HEK293T (cell line): ENCODE measurements around the gene MGLL.

Experiments
- ARNT ChIP-seq: fragments of 450-650 bp; IDR thresholded peaks from 2 replicates; pipeline ENCODE4 v1.6.1; 2017; ENCODE audit warnings: mild to moderate bottlenecking
- BHLHE40 ChIP-seq: fragments of 450-650 bp; IDR thresholded peaks from 2 replicates; pipeline ENCODE4 v1.6.1; 2016; ENCODE audit warnings: mild to moderate bottlenecking, moderate library complexity, borderline replicate concordance
- ELF4 ChIP-seq: fragments of 450-650 bp; IDR thresholded peaks from 2 replicates; pipeline ENCODE4 v1.6.1; 2017; ENCODE audit warnings: antibody characterized with exemption
- FOXA1 ChIP-seq: fragments of 450-650 bp; IDR thresholded peaks from 2 replicates; pipeline ENCODE4 v1.6.1; 2016; ENCODE audit warnings: mild to moderate bottlenecking
- FOXK2 ChIP-seq: fragments of 450-650 bp; IDR thresholded peaks from 2 replicates; pipeline ENCODE4 v1.6.1; 2016; ENCODE audit warnings: mild to moderate bottlenecking
- FOXM1 ChIP-seq: fragments of 450-650 bp; IDR thresholded peaks from 2 replicates; pipeline ENCODE4 v1.6.1; 2017; ENCODE audit warnings: mild to moderate bottlenecking, borderline replicate concordance
- HDGF ChIP-seq: fragments of 450-650 bp; IDR thresholded peaks from 2 replicates; pipeline ENCODE4 v1.6.1; 2017; ENCODE audit warnings: antibody characterized with exemption, borderline replicate concordance
- PKNOX1 ChIP-seq: fragments of 450-650 bp; IDR thresholded peaks from 2 replicates; pipeline ENCODE4 v1.6.1; 2016
- SUZ12 ChIP-seq: fragments of 450-650 bp; IDR thresholded peaks from 2 replicates; pipeline ENCODE4 v1.6.1; 2016; ENCODE audit warnings: mild to moderate bottlenecking
- TARDBP ChIP-seq: fragments of 450-650 bp; IDR thresholded peaks from 2 replicates; pipeline ENCODE4 v1.6.1; 2016
- ZNF384 ChIP-seq: fragments of 450-650 bp; IDR thresholded peaks from 2 replicates; pipeline ENCODE4 v1.6.1; 2016

GRCh38 chr3:127691489-127691888, 130.8 kb downstream of the MGLL start:
- TF ChIP-seq TARDBP = no peak
- TF ChIP-seq FOXM1 = no peak
- TF ChIP-seq FOXA1 = no peak
- TF ChIP-seq SUZ12 = no peak
- no peak for TF ChIP-seq ARNT
- no peak for TF ChIP-seq HDGF
- TF ChIP-seq ELF4 = no peak
- TF ChIP-seq BHLHE40 = no peak
- no peak for TF ChIP-seq FOXK2
- no peak for TF ChIP-seq ZNF384
- TF ChIP-seq PKNOX1 = no peak
